Trophoblast cell (in vitro differentiated cells and primary cell): ENCODE measurements around the gene KLC3.

ENCODE experiments used
- DNase-seq, 2 donors: peaks; one replicate each; pipeline ENCODE4 v3.0.0-alpha.2; 2016
- H2AFZ ChIP-seq: 2 replicates; pipeline ENCODE4 v1.6.1; 2013; ENCODE audit warnings: low read length, moderate library complexity, mild to moderate bottlenecking; ENCODE audit not compliant: insufficient read depth, poor library complexity
- H2AK5ac ChIP-seq: 2 replicates; pipeline ENCODE4 v1.6.1; 2013; ENCODE audit warnings: mild to moderate bottlenecking, low read length
- H2BK120ac ChIP-seq: 2 replicates; pipeline ENCODE4 v1.6.1; 2013; ENCODE audit warnings: low read length, mild to moderate bottlenecking, moderate library complexity; ENCODE audit not compliant: insufficient read depth, poor library complexity
- H2BK12ac ChIP-seq: 2 replicates; pipeline ENCODE4 v1.6.1; 2013; ENCODE audit warnings: mild to moderate bottlenecking, low read length, moderate library complexity
- H2BK5ac ChIP-seq: 2 replicates; pipeline ENCODE4 v1.6.1; 2013; ENCODE audit warnings: low read length, low read depth, moderate library complexity, mild to moderate bottlenecking; ENCODE audit not compliant: poor library complexity
- H3K14ac ChIP-seq: 2 replicates; pipeline ENCODE4 v1.6.1; 2013; ENCODE audit warnings: mild to moderate bottlenecking, low read length
- H3K18ac ChIP-seq: 2 replicates; pipeline ENCODE4 v1.6.1; 2013; ENCODE audit warnings: mild to moderate bottlenecking, low read length
- H3K23ac ChIP-seq: 2 replicates; pipeline ENCODE4 v1.6.1; 2013; ENCODE audit warnings: low read length
- H3K27ac ChIP-seq: 2 replicates; pipeline ENCODE4 v1.5.1; 2013; ENCODE audit warnings: low read depth, mild to moderate bottlenecking, inconsistent platforms, low read length, moderate library complexity
- H3K27me3 ChIP-seq: 2 replicates; pipeline ENCODE4 v1.6.1; 2013; ENCODE audit warnings: inconsistent platforms, mild to moderate bottlenecking, low read length, moderate library complexity; ENCODE audit not compliant: insufficient read depth
- H3K36me3 ChIP-seq, 2 experiments: 1 replicate in 1 of 2; 2 replicates in 1 of 2; pipeline ENCODE4 v1.6.1; 2013; ENCODE audit warnings: low read length in 2 of 2, mild to moderate bottlenecking in 2 of 2, moderate library complexity in 1 of 2; ENCODE audit not compliant: insufficient read depth in 2 of 2, control insufficient read depth in 1 of 2
- H3K4ac ChIP-seq: 2 replicates; pipeline ENCODE4 v1.6.1; 2013; ENCODE audit warnings: low read depth, mild to moderate bottlenecking, low read length, moderate library complexity
- H3K4me1 ChIP-seq, 2 experiments: 1 replicate in 1 of 2; 2 replicates in 1 of 2; pipeline ENCODE4 v1.6.1; 2013; ENCODE audit warnings: low read length in 2 of 2, mild to moderate bottlenecking in 2 of 2, moderate library complexity in 1 of 2; ENCODE audit not compliant: insufficient read depth in 2 of 2, control insufficient read depth in 1 of 2
- H3K4me2 ChIP-seq: 2 replicates; pipeline ENCODE4 v1.6.1; 2013; ENCODE audit warnings: inconsistent platforms, mild to moderate bottlenecking, low read length, moderate library complexity
- H3K4me3 ChIP-seq: 2 replicates; pipeline ENCODE4 v1.5.1; 2013; ENCODE audit warnings: mild to moderate bottlenecking, low read depth, low read length, inconsistent platforms
- H3K79me1 ChIP-seq: one replicate; pipeline ENCODE4 v1.6.1; 2013; ENCODE audit warnings: low read length
- H3K79me2 ChIP-seq: 2 replicates; pipeline ENCODE4 v1.6.1; 2013; ENCODE audit warnings: low read length, mild to moderate bottlenecking; ENCODE audit not compliant: control insufficient read depth, insufficient read depth, poor library complexity
- H3K9ac ChIP-seq: 2 replicates; pipeline ENCODE4 v1.6.1; 2013; ENCODE audit warnings: mild to moderate bottlenecking, low read length
- H3K9me3 ChIP-seq: 2 replicates; pipeline ENCODE4 v1.6.1; 2013; ENCODE audit warnings: low read depth, mild to moderate bottlenecking, control low read depth, inconsistent platforms, low read length; ENCODE audit not compliant: insufficient read depth
- H4K12ac ChIP-seq: 2 replicates; pipeline ENCODE4 v1.6.1; 2013; ENCODE audit warnings: low read depth, mild to moderate bottlenecking, low read length, moderate library complexity
- H4K8ac ChIP-seq: 2 replicates; pipeline ENCODE4 v1.6.1; 2013; ENCODE audit warnings: low read depth, mild to moderate bottlenecking, low read length, moderate library complexity
- H4K91ac ChIP-seq: one replicate; pipeline ENCODE4 v1.6.1; 2013; ENCODE audit warnings: low read depth, mild to moderate bottlenecking, low read length, moderate library complexity
- WGBS: extraction: QIAGEN DNeasy Blood & Tissue Kit; methylation state at CpG from one replicate; pipeline ENCODE4 v1.1.7; 2013; ENCODE audit warnings: missing lambda C conversion rate; ENCODE audit not compliant: insufficient read length, insufficient coverage; ENCODE audit errors: extremely low coverage; 5-methylcytosine and 5-hydroxymethylcytosine counted together

The KLC3 gene

DNA sequence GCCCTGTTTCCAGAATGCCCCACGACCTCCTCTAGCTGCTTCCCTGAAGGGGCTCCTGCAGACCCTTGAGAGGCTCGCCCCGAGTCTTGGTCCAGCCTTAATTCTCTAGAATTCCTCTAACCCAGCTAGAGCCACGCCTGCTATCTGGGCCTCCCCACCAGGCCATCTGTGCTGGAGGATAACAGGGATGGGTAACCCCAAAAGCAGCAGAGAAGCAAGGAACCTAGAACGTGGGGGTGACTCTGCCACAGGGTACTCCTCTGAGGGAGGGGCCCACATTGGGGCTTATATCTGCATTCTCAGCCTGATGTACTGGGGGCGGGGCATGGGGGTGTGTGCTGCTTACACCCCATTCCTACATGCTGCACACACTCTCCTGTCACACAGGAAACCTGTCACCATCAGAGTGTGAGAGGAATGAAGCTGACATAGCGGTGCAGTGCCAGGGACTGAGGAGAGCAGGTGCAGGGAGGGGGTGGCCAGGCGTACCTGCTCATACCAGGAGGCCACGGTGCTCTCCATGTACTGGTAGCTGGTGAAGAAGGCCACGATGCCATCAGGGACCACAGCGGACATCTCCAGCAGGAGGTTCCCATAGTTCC is 13.8 kb downstream of the KLC3 start:
- Histone ChIP-seq H3K18ac (no peak overlapping the region), H3K4me3 (no peak overlapping the region), H3K36me3 (peaks cover 78 to 88% of the 10 kb centered on the region in 2 experiments), H2BK5ac (no peak overlapping the region), H4K12ac (no peak overlapping the region), H3K79me1 (no peaks in the 10 kb centered on the region), H3K27me3 (no peaks in the 10 kb centered on the region), H3K4me2 (no peak overlapping the region), H3K4me1 (no peaks in the 10 kb centered on the region), H2BK12ac (no peak overlapping the region), H3K14ac (no peak overlapping the region), H2AK5ac (no peak overlapping the region), H4K8ac (no peak overlapping the region), H3K9ac (no peak overlapping the region), H3K27ac (no peak overlapping the region), H2BK120ac (no peak overlapping the region), H4K91ac (no peak overlapping the region), H3K23ac (no peak overlapping the region), H3K4ac (no peak overlapping the region), H3K79me2 (no peaks in the 10 kb centered on the region), H2AFZ (no peak overlapping the region), H3K9me3 (peaks cover 2% of the 10 kb centered on the region)
- no CpG with 5 or more reads among the region's 11 CpGs for WGBS
- no peak for DNase-seq

DNA sequence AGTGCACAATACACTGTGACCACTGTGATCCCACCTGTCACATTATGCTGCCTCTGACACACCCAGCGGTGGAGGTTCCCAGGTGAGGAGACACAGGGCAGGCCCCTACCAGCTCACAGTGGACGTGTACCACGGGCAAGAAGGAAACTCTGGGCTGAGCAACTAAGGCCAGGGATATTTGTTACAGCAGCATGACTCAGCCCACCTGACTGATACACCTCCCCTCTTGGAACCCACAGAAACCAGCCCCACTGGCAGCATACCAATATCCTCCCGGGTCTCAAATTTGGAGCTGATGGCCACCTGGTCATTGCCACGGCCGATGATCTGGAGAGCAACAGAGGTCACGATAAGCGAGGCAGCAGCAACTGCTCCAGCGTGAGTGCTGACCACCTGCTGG is 14.9 kb downstream of the KLC3 start:
- H3K14ac ChIP-seq, result no peak overlapping the region
- no peak overlapping the region for H3K27ac ChIP-seq
- H3K36me3 ChIP-seq, result peaks cover 77 to 81% of the 10 kb centered on the region in 2 experiments
- H3K79me1 ChIP-seq, result no peaks in the 10 kb centered on the region
- H2BK5ac ChIP-seq, result no peak overlapping the region
- no peak overlapping the region for H4K91ac ChIP-seq
- H2AK5ac ChIP-seq, result no peak overlapping the region
- no CpG with 5 or more reads among the region's 9 CpGs for WGBS
- H3K9me3 ChIP-seq, result peaks cover 2% of the 10 kb centered on the region
- no peak overlapping the region for H4K8ac ChIP-seq
- no peaks in the 10 kb centered on the region for H3K79me2 ChIP-seq
- no peaks in the 10 kb centered on the region for H3K4me1 ChIP-seq
- no peak overlapping the region for H3K4ac ChIP-seq
- H4K12ac ChIP-seq, result no peak overlapping the region
- no peak overlapping the region for H2BK120ac ChIP-seq
- no peak for DNase-seq
- H2BK12ac ChIP-seq, result no peak overlapping the region
- H3K4me2 ChIP-seq, result no peak overlapping the region
- H3K23ac ChIP-seq, result no peak overlapping the region
- H3K18ac ChIP-seq, result no peak overlapping the region
- H2AFZ ChIP-seq, result no peak overlapping the region
- H3K9ac ChIP-seq, result no peak overlapping the region
- H3K4me3 ChIP-seq, result no peak overlapping the region
- H3K27me3 ChIP-seq, result no peaks in the 10 kb centered on the region

DNA sequence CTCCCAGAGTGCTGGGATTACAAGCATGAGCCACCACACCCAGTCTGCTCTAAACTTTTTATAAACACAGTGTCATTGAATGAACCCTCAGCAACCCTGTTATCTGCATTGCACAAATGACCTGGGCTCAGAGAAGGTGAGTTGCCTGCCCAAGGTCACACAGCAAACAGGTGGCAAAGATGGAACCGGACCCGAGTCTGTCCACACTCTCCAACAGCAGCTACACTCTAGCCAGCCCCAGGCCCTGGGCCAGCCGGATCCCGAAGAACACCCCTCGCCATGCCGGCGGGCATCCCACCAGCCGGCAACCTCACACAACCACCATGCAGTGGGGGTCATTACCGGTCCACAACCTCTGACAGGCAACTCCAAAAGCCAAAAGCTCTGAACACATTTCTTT is 15.4 kb downstream of the KLC3 start:
- no peak overlapping the region for H2BK5ac ChIP-seq
- H3K27ac ChIP-seq, result no peak overlapping the region
- H4K12ac ChIP-seq, result no peak overlapping the region
- H3K36me3 ChIP-seq, result peaks cover 73 to 78% of the 10 kb centered on the region in 2 experiments
- WGBS, result no CpG with 5 or more reads among the region's 9 CpGs
- no peak overlapping the region for H3K4ac ChIP-seq
- H3K27me3 ChIP-seq, result no peaks in the 10 kb centered on the region
- H3K9ac ChIP-seq, result no peak overlapping the region
- H3K4me3 ChIP-seq, result no peak overlapping the region
- H2AK5ac ChIP-seq, result no peak overlapping the region
- no peaks in the 10 kb centered on the region for H3K4me1 ChIP-seq
- H3K23ac ChIP-seq, result no peak overlapping the region
- H2BK120ac ChIP-seq, result no peak overlapping the region
- H4K91ac ChIP-seq, result no peak overlapping the region
- no peak overlapping the region for H3K18ac ChIP-seq
- H4K8ac ChIP-seq, result no peak overlapping the region
- no peaks in the 10 kb centered on the region for H3K79me2 ChIP-seq
- H2AFZ ChIP-seq, result no peak overlapping the region
- H3K4me2 ChIP-seq, result no peak overlapping the region
- H2BK12ac ChIP-seq, result no peak overlapping the region
- H3K79me1 ChIP-seq, result no peaks in the 10 kb centered on the region
- peaks cover 2% of the 10 kb centered on the region for H3K9me3 ChIP-seq
- DNase-seq, result no peak
- H3K14ac ChIP-seq, result no peak overlapping the region

DNA sequence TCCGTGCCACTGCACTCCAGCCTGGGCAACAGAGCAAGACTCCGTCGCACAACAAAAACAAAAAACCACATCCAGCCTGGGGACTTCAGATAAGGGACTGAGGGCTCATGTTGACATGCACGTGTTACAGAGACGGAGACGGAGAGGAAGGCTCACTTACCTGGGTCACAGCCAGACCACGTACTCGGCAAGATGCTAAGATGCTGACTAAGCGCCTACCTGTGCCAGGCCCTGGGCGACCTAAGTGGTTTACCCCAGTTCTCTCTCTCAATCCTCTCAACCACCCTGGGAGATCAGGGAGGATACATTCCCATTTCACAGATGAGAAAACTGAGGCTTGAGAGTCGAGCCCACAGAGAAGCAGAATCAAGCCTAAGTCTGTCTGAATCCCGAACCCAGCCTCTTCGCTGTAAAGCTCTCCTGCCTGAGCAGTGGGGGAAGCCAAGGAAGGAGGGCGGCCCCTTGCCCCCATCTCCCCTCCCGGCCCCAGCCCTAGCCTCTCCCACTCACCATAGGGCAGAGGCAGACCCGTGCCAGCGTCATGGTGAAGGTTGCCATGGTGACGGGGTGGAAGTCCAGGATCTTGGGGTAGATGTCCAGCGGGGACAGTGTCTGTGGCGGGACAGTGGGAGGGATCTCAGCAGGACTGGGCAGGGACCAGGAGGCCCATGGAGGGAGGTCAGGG is 16.4 kb downstream of the KLC3 start:
- H2BK12ac ChIP-seq, result no peak overlapping the region
- no peak overlapping the region for H2BK120ac ChIP-seq
- H3K18ac ChIP-seq, result no peak overlapping the region
- no peak overlapping the region for H3K4ac ChIP-seq
- no CpG with 5 or more reads among the region's 20 CpGs for WGBS
- H3K9me3 ChIP-seq, result peaks cover 2% of the 10 kb centered on the region
- no peak overlapping the region for H4K91ac ChIP-seq
- no peak for DNase-seq
- H3K23ac ChIP-seq, result no peak overlapping the region
- H2AFZ ChIP-seq, result no peak overlapping the region
- H4K12ac ChIP-seq, result no peak overlapping the region
- H3K4me1 ChIP-seq, result no peaks in the 10 kb centered on the region
- no peak overlapping the region for H3K14ac ChIP-seq
- H3K4me3 ChIP-seq, result no peak overlapping the region
- H3K27ac ChIP-seq, result no peak overlapping the region
- no peaks in the 10 kb centered on the region for H3K79me2 ChIP-seq
- H2BK5ac ChIP-seq, result no peak overlapping the region
- H3K27me3 ChIP-seq, result no peaks in the 10 kb centered on the region
- no peak overlapping the region for H3K4me2 ChIP-seq
- peaks cover 71 to 76% of the 10 kb centered on the region in 2 experiments for H3K36me3 ChIP-seq
- no peak overlapping the region for H3K9ac ChIP-seq
- no peak overlapping the region for H2AK5ac ChIP-seq
- no peak overlapping the region for H4K8ac ChIP-seq
- H3K79me1 ChIP-seq, result no peaks in the 10 kb centered on the region
